K562 (cell line): ENCODE results near the gene NINJ1. TPM values are rescaled to one million over a fixed set of nuclear protein-coding genes. Genes with fewer than 3 reads are reported as not detected.

Experiments used
- BHLHE40 ChIP-seq: IDR thresholded peaks from 2 replicates; pipeline ENCODE4 v1.6.1; 2011; ENCODE audit warnings: low read length, improper control_type of control experiment
- E2F6 ChIP-seq, 2 experiments: IDR thresholded peaks; 2 replicates each; pipeline ENCODE4 v1.6.1; 2011; ENCODE audit warnings: borderline replicate concordance in 1 of 2, control low read depth in 1 of 2, low read depth in 1 of 2, low read length in 1 of 2, mild to moderate bottlenecking in 1 of 2, mixed read lengths in 1 of 2, moderate library complexity in 1 of 2; ENCODE audit not compliant: insufficient read depth in 1 of 2, insufficient read length in 1 of 2, poor library complexity in 1 of 2, severe bottlenecking in 1 of 2; ENCODE audit errors: extremely low read depth in 1 of 2
- HMBOX1 ChIP-seq: sonication (generic); IDR thresholded peaks from 2 replicates; pipeline ENCODE4 v1.6.1; 2016
- MECOM ChIP-seq: fragments of 250-450 bp; sonication (Bioruptor Pico); IDR thresholded peaks from 2 replicates; pipeline ENCODE4 v1.8.0; 2022; ENCODE audit warnings: inconsistent platforms
- ZBTB17 ChIP-seq: fragments of 450-650 bp; formaldehyde crosslinking; IDR thresholded peaks from 2 replicates; pipeline ENCODE4 v1.4.0; 2020; ENCODE audit warnings: mild to moderate bottlenecking
- ZNF561 ChIP-seq: fragments of 450-650 bp; formaldehyde crosslinking; conservative IDR thresholded peaks from 2 replicates; pipeline ENCODE4 v1.4.0; 2020; ENCODE audit warnings: mild to moderate bottlenecking, moderate library complexity
- ZNF589 ChIP-seq: fragments of 200-800 bp; sonication (Bioruptor generic); IDR thresholded peaks from 2 replicates; pipeline ENCODE4 v1.6.1; 2016; ENCODE audit warnings: low read depth, missing genetic modification characterization, missing compliant biosample characterization
- polyA plus RNA-seq, 8 experiments: library from polyadenylated mRNA; depleted of rRNA in 4 of 8; stranded (reverse) in 5 of 8; unstranded in 3 of 8; fragments of >200 nt; fragmentation: Nextera tagmentation in 2 of 8; fragmentation: Illumina TruSeq in 1 of 8; extraction: Ambion mirVana in 2 of 8; extraction: Trizol in 1 of 8; gene quantifications; 2 replicates each; pipeline versions ENCODE4 v1.2.1 to v1.2.3, GENCODE V29; 2011 to 2014; ENCODE audit warnings: inconsistent platforms in 1 of 8, missing spikeins in 1 of 8
- total RNA-seq, 7 experiments: library from RNA; depleted of rRNA in 6 of 7; stranded (reverse); fragments of >200 nt in 6 of 7; fragmentation: Illumina TruSeq in 2 of 7; extraction: Trizol in 2 of 7; gene quantifications; 2 replicates each; pipeline versions ENCODE4 v1.2.1 to v1.2.3, GENCODE V29; 2011 to 2021; ENCODE audit warnings: low replicate concordance in 1 of 7
- TF ChIP-seq, protein P1 (sequence below): fragments of 450-650 bp; IDR thresholded peaks from 2 replicates; pipeline ENCODE4 v1.6.1; 2016; ENCODE audit warnings: mild to moderate bottlenecking, moderate library complexity
- TF ChIP-seq, protein P2 (sequence below): fragments of 200-400 bp; formaldehyde crosslinking; IDR thresholded peaks from 2 replicates; pipeline ENCODE4 v1.6.1; 2017; ENCODE audit warnings: mild to moderate bottlenecking, low read depth, low read length, moderate library complexity

Gene NINJ1
- total and polyA plus RNA-seq, 9 of the 15 experiments (the other 6 are each of a cell fraction or from before 2014, with no cell fraction given), result 0.13 to 8.4 (median 4.9) TPM

GRCh38 chr9:93114169-93114983 is 19.7 kb downstream of the NINJ1 start (continued):
- TF ChIP-seq ZNF561 (CRISPR knock-in tag), result no peak
- no peak for TF ChIP-seq MECOM (CRISPR knock-in tag)
- TF ChIP-seq, protein P1, sequence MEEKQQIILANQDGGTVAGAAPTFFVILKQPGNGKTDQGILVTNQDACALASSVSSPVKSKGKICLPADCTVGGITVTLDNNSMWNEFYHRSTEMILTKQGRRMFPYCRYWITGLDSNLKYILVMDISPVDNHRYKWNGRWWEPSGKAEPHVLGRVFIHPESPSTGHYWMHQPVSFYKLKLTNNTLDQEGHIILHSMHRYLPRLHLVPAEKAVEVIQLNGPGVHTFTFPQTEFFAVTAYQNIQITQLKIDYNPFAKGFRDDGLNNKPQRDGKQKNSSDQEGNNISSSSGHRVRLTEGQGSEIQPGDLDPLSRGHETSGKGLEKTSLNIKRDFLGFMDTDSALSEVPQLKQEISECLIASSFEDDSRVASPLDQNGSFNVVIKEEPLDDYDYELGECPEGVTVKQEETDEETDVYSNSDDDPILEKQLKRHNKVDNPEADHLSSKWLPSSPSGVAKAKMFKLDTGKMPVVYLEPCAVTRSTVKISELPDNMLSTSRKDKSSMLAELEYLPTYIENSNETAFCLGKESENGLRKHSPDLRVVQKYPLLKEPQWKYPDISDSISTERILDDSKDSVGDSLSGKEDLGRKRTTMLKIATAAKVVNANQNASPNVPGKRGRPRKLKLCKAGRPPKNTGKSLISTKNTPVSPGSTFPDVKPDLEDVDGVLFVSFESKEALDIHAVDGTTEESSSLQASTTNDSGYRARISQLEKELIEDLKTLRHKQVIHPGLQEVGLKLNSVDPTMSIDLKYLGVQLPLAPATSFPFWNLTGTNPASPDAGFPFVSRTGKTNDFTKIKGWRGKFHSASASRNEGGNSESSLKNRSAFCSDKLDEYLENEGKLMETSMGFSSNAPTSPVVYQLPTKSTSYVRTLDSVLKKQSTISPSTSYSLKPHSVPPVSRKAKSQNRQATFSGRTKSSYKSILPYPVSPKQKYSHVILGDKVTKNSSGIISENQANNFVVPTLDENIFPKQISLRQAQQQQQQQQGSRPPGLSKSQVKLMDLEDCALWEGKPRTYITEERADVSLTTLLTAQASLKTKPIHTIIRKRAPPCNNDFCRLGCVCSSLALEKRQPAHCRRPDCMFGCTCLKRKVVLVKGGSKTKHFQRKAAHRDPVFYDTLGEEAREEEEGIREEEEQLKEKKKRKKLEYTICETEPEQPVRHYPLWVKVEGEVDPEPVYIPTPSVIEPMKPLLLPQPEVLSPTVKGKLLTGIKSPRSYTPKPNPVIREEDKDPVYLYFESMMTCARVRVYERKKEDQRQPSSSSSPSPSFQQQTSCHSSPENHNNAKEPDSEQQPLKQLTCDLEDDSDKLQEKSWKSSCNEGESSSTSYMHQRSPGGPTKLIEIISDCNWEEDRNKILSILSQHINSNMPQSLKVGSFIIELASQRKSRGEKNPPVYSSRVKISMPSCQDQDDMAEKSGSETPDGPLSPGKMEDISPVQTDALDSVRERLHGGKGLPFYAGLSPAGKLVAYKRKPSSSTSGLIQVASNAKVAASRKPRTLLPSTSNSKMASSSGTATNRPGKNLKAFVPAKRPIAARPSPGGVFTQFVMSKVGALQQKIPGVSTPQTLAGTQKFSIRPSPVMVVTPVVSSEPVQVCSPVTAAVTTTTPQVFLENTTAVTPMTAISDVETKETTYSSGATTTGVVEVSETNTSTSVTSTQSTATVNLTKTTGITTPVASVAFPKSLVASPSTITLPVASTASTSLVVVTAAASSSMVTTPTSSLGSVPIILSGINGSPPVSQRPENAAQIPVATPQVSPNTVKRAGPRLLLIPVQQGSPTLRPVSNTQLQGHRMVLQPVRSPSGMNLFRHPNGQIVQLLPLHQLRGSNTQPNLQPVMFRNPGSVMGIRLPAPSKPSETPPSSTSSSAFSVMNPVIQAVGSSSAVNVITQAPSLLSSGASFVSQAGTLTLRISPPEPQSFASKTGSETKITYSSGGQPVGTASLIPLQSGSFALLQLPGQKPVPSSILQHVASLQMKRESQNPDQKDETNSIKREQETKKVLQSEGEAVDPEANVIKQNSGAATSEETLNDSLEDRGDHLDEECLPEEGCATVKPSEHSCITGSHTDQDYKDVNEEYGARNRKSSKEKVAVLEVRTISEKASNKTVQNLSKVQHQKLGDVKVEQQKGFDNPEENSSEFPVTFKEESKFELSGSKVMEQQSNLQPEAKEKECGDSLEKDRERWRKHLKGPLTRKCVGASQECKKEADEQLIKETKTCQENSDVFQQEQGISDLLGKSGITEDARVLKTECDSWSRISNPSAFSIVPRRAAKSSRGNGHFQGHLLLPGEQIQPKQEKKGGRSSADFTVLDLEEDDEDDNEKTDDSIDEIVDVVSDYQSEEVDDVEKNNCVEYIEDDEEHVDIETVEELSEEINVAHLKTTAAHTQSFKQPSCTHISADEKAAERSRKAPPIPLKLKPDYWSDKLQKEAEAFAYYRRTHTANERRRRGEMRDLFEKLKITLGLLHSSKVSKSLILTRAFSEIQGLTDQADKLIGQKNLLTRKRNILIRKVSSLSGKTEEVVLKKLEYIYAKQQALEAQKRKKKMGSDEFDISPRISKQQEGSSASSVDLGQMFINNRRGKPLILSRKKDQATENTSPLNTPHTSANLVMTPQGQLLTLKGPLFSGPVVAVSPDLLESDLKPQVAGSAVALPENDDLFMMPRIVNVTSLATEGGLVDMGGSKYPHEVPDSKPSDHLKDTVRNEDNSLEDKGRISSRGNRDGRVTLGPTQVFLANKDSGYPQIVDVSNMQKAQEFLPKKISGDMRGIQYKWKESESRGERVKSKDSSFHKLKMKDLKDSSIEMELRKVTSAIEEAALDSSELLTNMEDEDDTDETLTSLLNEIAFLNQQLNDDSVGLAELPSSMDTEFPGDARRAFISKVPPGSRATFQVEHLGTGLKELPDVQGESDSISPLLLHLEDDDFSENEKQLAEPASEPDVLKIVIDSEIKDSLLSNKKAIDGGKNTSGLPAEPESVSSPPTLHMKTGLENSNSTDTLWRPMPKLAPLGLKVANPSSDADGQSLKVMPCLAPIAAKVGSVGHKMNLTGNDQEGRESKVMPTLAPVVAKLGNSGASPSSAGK, result 0 out of 2 replicates have a peak, but pooled peaks have one; percentile 31
- TF ChIP-seq HMBOX1, result peak; percentile 51; the same call in 1 of the 2 replicates
- TF ChIP-seq BHLHE40, result peak; percentile 49; the same call in 1 of the 2 replicates
- TF ChIP-seq, protein P2, sequence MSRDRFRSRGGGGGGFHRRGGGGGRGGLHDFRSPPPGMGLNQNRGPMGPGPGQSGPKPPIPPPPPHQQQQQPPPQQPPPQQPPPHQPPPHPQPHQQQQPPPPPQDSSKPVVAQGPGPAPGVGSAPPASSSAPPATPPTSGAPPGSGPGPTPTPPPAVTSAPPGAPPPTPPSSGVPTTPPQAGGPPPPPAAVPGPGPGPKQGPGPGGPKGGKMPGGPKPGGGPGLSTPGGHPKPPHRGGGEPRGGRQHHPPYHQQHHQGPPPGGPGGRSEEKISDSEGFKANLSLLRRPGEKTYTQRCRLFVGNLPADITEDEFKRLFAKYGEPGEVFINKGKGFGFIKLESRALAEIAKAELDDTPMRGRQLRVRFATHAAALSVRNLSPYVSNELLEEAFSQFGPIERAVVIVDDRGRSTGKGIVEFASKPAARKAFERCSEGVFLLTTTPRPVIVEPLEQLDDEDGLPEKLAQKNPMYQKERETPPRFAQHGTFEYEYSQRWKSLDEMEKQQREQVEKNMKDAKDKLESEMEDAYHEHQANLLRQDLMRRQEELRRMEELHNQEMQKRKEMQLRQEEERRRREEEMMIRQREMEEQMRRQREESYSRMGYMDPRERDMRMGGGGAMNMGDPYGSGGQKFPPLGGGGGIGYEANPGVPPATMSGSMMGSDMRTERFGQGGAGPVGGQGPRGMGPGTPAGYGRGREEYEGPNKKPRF, result no peak
- TF ChIP-seq ZBTB17 (CRISPR knock-in tag), result 0 out of 2 replicates have a peak, but pooled peaks have one; percentile 25
- no peak for TF ChIP-seq ZNF589 (CRISPR knock-in tag)
- peak; percentile 23 to 66 for TF ChIP-seq E2F6 (IDR thresholded peaks at IDR 0.05; ENCODE audit: borderline replicate concordance in 1 of 2, extremely low read depth in 1 of 2, insufficient read depth in 1 of 2, insufficient read length in 1 of 2, low read depth in 1 of 2, low read length in 1 of 2, poor library complexity in 1 of 2, severe bottlenecking in 1 of 2)
- TF ChIP-seq, all 486 proteins: peak for 10
